H1 (cell line): ENCODE results near the gene TNXB. TPM values are rescaled to one million over a fixed set of nuclear protein-coding genes. Genes with fewer than 3 reads are reported as not detected.

Experiments
- ASH2L ChIP-seq: fragments of 200-600, 300-600 bp; sonication (generic); IDR thresholded peaks from one replicate; pipeline ENCODE4 v1.7.1; 2017; ENCODE audit warnings: low read length
- ATF2 ChIP-seq: IDR thresholded peaks from 2 replicates; pipeline ENCODE4 v1.6.1; 2012; ENCODE audit warnings: low read length, inconsistent platforms
- CBX5 ChIP-seq: fragments of 300-800, 300-1000 bp; sonication (generic); IDR thresholded peaks from 2 replicates; pipeline ENCODE4 v1.7.1; 2016; ENCODE audit warnings: antibody characterized with exemption, low read length, low read depth
- CEBPB ChIP-seq: IDR thresholded peaks from 2 replicates; pipeline ENCODE4 v1.6.1; 2012; ENCODE audit warnings: low read depth, low read length
- CHD1 ChIP-seq: IDR thresholded peaks from 2 replicates; pipeline ENCODE4 v1.6.1; 2012; ENCODE audit warnings: low read depth, low read length, improper control_type of control experiment
- GABPA ChIP-seq: IDR thresholded peaks from 2 replicates; pipeline ENCODE4 v1.6.1; 2011; ENCODE audit warnings: mild to moderate bottlenecking, low read length, moderate library complexity, borderline replicate concordance; ENCODE audit not compliant: insufficient read depth
- HDAC6 ChIP-seq: IDR thresholded peaks from one replicate; pipeline ENCODE4 v1.7.1; 2012; ENCODE audit warnings: low read depth, mild to moderate bottlenecking, inconsistent platforms, low read length, moderate library complexity
- KDM4A ChIP-seq: IDR thresholded peaks from one replicate; pipeline ENCODE4 v1.7.1; 2012; ENCODE audit warnings: low read depth, mild to moderate bottlenecking, moderate library complexity, low read length, inconsistent platforms; ENCODE audit not compliant: severe bottlenecking
- KDM5A ChIP-seq: fragments of 200-600 bp; IDR thresholded peaks from 2 replicates; pipeline ENCODE4 v1.7.1; 2012; ENCODE audit warnings: mild to moderate bottlenecking, low read length, inconsistent platforms, mixed read lengths
- MAX ChIP-seq: IDR thresholded peaks from 2 replicates; pipeline ENCODE4 v1.6.1; 2012; ENCODE audit warnings: inconsistent platforms
- NANOG ChIP-seq: IDR thresholded peaks from 2 replicates; pipeline ENCODE4 v1.6.1; 2011; ENCODE audit warnings: low read length, low read depth, mild to moderate bottlenecking, inconsistent platforms; ENCODE audit not compliant: insufficient read depth, poor library complexity, severe bottlenecking
- NRF1 ChIP-seq: IDR thresholded peaks from 2 replicates; pipeline ENCODE4 v1.6.1; 2011; ENCODE audit warnings: mild to moderate bottlenecking, low read depth, low read length, improper control_type of control experiment
- POU5F1 ChIP-seq: IDR thresholded peaks from 2 replicates; pipeline ENCODE4 v1.6.1; 2011; ENCODE audit warnings: low read depth, mild to moderate bottlenecking, low read length, moderate library complexity
- RFX5 ChIP-seq: IDR thresholded peaks from 2 replicates; pipeline ENCODE4 v1.6.1; 2011; ENCODE audit warnings: low read depth, low read length, improper control_type of control experiment, borderline replicate concordance
- RNF2 ChIP-seq: fragments of 200-900, 300-1000 bp; sonication (generic); IDR thresholded peaks from 2 replicates; pipeline ENCODE4 v1.7.1; 2016; ENCODE audit warnings: borderline replicate concordance, low read depth, mild to moderate bottlenecking, antibody characterized with exemption, low read length; ENCODE audit not compliant: poor library complexity, severe bottlenecking; ENCODE audit errors: missing control alignments
- SIN3A ChIP-seq, 2 experiments: IDR thresholded peaks in 1 of 2; conservative IDR thresholded peaks in 1 of 2; 2 replicates each; pipeline ENCODE4 v1.6.1; 2011 to 2012; ENCODE audit warnings: low read length in 2 of 2, improper control_type of control experiment in 1 of 2, low read depth in 1 of 2, mild to moderate bottlenecking in 1 of 2
- SIRT6 ChIP-seq: IDR thresholded peaks from one replicate; pipeline ENCODE4 v1.7.1; 2012; ENCODE audit warnings: low read length, inconsistent platforms
- SP4 ChIP-seq: IDR thresholded peaks from 2 replicates; pipeline ENCODE4 v1.6.1; 2012; ENCODE audit warnings: low read length, inconsistent platforms
- TAF1 ChIP-seq: IDR thresholded peaks from 2 replicates; pipeline ENCODE4 v1.6.1; 2011; ENCODE audit warnings: mild to moderate bottlenecking, low read depth, low read length
- TAF7 ChIP-seq: optimal IDR thresholded peaks from 2 replicates; pipeline ENCODE3; 2011; ENCODE audit warnings: low read depth, mild to moderate bottlenecking, inconsistent platforms, low read length, moderate library complexity, borderline replicate concordance
- TBP ChIP-seq: IDR thresholded peaks from 2 replicates; pipeline ENCODE4 v1.6.1; 2011; ENCODE audit warnings: low read depth, low read length, improper control_type of control experiment
- YY1 ChIP-seq: IDR thresholded peaks from 2 replicates; pipeline ENCODE4 v1.6.1; 2011; ENCODE audit warnings: low read depth, mild to moderate bottlenecking, low read length
- ZNF274 ChIP-seq: IDR thresholded peaks from 2 replicates; pipeline ENCODE4 v1.7.0; 2012; ENCODE audit warnings: low read length, borderline replicate concordance; ENCODE audit errors: extremely low read depth
- polyA plus RNA-seq, 7 experiments: library from polyadenylated mRNA; depleted of rRNA in 3 of 7; stranded (reverse) in 5 of 7; unstranded in 2 of 7; fragments of >200 nt in 5 of 7; fragments of 200-250 nt in 2 of 7; gene quantifications; 1 replicate in 5 of 7; 2 replicates in 1 of 7; 4 replicates in 1 of 7; pipeline versions ENCODE4 v1.2.1 to v1.2.3, GENCODE V29; 2011 to 2013; ENCODE audit warnings: missing spikeins in 2 of 7, mixed read lengths in 2 of 7
- total RNA-seq: library from RNA; stranded (reverse); fragmentation: NEBNext Ultra II Directional; extraction: Animal tissue kit (Norgen Biotek cat#: 25700); gene quantifications from 2 replicates; pipeline ENCODE4 v1.2.1, GENCODE V29; 2021

The TNXB gene
- total and polyA plus RNA-seq, 2 of the 8 experiments (the other 6 are each of a cell fraction or from before 2014, with no cell fraction given) = 3.1 to 4.8 TPM

GRCh38 chr6:32148289-32149091, 39.4 kb upstream of the TNXB start (continued):
- TF ChIP-seq SP4 = peak; percentile 63; the same call in 1 of the 2 replicates
- TF ChIP-seq ASH2L = peak; percentile 47
- no peak for TF ChIP-seq SIN3A (conservative IDR thresholded peaks at IDR 0.05 in 1 of 2, IDR thresholded peaks at IDR 0.05 in 1 of 2; ENCODE audit: low read depth in 1 of 2, low read length in 2 of 2)
- TF ChIP-seq RFX5 = no peak
- TF ChIP-seq KDM4A = peak; percentile 46
- no peak for TF ChIP-seq CEBPB
- no peak for TF ChIP-seq NRF1
- no peak for TF ChIP-seq POU5F1
- TF ChIP-seq RNF2 = no peak
- TF ChIP-seq SIRT6 = no peak
- no peak for TF ChIP-seq TAF7
- TF ChIP-seq CBX5 = no peak
- no peak for TF ChIP-seq KDM5A
- TF ChIP-seq ZNF274 = no peak
- no peak for TF ChIP-seq GABPA
- TF ChIP-seq TAF1 = peak; percentile 69; the same call in 1 of the 2 replicates
- no peak for TF ChIP-seq CHD1
- peak; percentile 57; the same call in 1 of the 2 replicates for TF ChIP-seq TBP
- no peak for TF ChIP-seq MAX
- no peak for TF ChIP-seq ATF2
- TF ChIP-seq NANOG = no peak
- no peak for TF ChIP-seq YY1
- TF ChIP-seq HDAC6 = no peak
